GM18867 (cell line): ENCODE measurements around the gene MSL2.
"Not testable (repeated sequence)": the region's sequence is repeated elsewhere in the genome, so short reads cannot be mapped to it uniquely, and the experiment has no call there.

Experiments used
- ATAC-seq: cut with Tn5 transposase; IDR thresholded peaks from one replicate; pipeline ENCODE4 v1.9.1; 2021; ENCODE audit warnings: mild to moderate bottlenecking, moderate library complexity; ENCODE audit not compliant: unreplicated experiment

Gene MSL2

GRCh38 chr3:136193278-136194054 is 2.7 kb downstream of the MSL2 start:
- ATAC-seq, result no peak

- ATAC-seq, result no peak
These were observed 3.3 kb downstream of the MSL2 start for GRCh38 chr3:136192831-136193230.

- not testable (repeated sequence) for ATAC-seq
These were observed 3.9 kb downstream of the MSL2 start for GRCh38 chr3:136192195-136192594.

GRCh38 chr3:136189859-136190617 is 6.1 kb downstream of the MSL2 start:
- ATAC-seq, result no peak

- ATAC-seq, result no peak
These were observed 7.1 kb downstream of the MSL2 start for GRCh38 chr3:136189043-136189442.

GRCh38 chr3:136187868-136188267 is 8.3 kb downstream of the MSL2 start:
- ATAC-seq, result no peak

- no peak for ATAC-seq
These were observed 9.3 kb downstream of the MSL2 start for GRCh38 chr3:136186846-136187245.

GRCh38 chr3:136186344-136186743 is 9.8 kb downstream of the MSL2 start:
- peak; percentile 52 for ATAC-seq

GRCh38 chr3:136184703-136185102 is 11.4 kb downstream of the MSL2 start:
- ATAC-seq, result no peak

GRCh38 chr3:136181741-136182140 is 14.4 kb downstream of the MSL2 start:
- no peak for ATAC-seq

- ATAC-seq, result no peak
These were observed 18.3 kb downstream of the MSL2 start for GRCh38 chr3:136177876-136178275.

- no peak for ATAC-seq
These were observed 22.1 kb downstream of the MSL2 start for GRCh38 chr3:136173939-136174490.

- no peak for ATAC-seq
These were observed 25.0 kb downstream of the MSL2 start for GRCh38 chr3:136171097-136171542.

GRCh38 chr3:136168236-136168635 is 27.9 kb downstream of the MSL2 start:
- not testable (repeated sequence) for ATAC-seq

- no peak for ATAC-seq
These were observed 29.6 kb downstream of the MSL2 start for GRCh38 chr3:136166507-136166906.

- ATAC-seq, result not testable (repeated sequence)
These were observed 32.5 kb downstream of the MSL2 start for GRCh38 chr3:136163607-136164006.

- no peak for ATAC-seq
These were observed 33.8 kb downstream of the MSL2 start for GRCh38 chr3:136162322-136162721.

- no peak for ATAC-seq
These were observed 34.6 kb downstream of the MSL2 start for GRCh38 chr3:136161516-136161915.

- ATAC-seq, result no peak
These were observed 43.2 kb downstream of the MSL2 start for GRCh38 chr3:136152963-136153362.

GRCh38 chr3:136152176-136152843 is 43.8 kb downstream of the MSL2 start:
- ATAC-seq, result no peak

GRCh38 chr3:136151219-136151618 is 44.9 kb downstream of the MSL2 start:
- ATAC-seq, result no peak
